Stimulated activated CD8-positive, alpha-beta memory T cell treated with anti-CD3 and anti-CD28 coated beads, Interleukin-12 subunit alpha, Interleukin-12 subunit beta, amount 100 ng/mL, for 24 hours (primary cell): Measurements from ENCODE around the gene CDC25B.
A peak's percentile ranks its signal among the peaks of the same experiment; 100 is the strongest.

Experiments used
- DNase-seq: peaks from one replicate; pipeline ENCODE4 v3.0.0-alpha.2; 2020; ENCODE audit errors: extremely low read depth

Gene CDC25B

GRCh38 chr20:3795511-3796468, at the start of gene CDC25B:
CDC25B (plus strand) TSS chr20:3796310; CDS start chr20:3796532, 222 bp downstream.
- peak; percentile 79 for DNase-seq

- DNase-seq, result no peak
Observed at GRCh38 chr20:3747471-3747870, 48.6 kb upstream of the CDC25B start.

- DNase-seq, result no peak
Observed at GRCh38 chr20:3748073-3748472, 48.0 kb upstream of the CDC25B start.

- no peak for DNase-seq
Observed at GRCh38 chr20:3749087-3749688, 46.9 kb upstream of the CDC25B start.

DNA sequence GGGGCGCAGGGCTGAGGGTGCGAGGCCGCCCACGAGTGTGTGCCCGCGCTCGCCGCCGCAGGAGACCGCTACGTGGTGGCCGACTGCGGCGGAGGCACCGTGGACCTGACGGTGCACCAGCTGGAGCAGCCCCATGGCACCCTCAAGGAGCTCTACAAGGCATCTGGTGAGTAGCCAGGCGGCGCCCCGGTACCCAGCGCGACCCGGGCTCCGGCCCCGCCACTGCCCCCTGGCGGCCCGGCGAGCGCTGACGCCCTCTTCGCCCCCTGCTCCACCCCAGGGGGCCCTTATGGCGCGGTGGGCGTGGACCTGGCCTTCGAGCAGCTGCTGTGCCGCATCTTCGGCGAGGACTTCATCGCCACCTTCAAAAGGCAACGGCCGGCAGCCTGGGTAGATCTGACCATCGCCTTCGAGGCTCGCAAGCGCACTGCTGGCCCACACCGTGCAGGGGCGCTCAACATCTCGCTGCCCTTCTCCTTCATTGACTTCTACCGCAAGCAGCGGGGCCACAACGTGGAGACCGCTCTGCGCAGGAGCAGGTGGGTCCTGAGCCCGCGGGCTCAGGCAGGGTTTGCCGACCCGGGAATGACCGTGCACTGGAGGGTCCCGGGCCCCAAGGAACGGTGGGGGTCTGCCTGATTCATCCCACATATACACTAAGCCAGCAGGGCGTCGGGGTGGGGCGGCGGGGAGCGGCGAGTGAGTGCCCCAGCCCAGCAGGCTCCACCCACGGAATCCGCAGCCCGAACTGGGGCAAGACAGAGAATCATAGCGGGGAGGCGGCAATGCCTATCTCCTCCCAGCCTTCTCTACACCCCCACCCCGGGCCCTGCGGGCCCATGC, 46.2 kb upstream of the CDC25B start:
- no peak for DNase-seq

DNA sequence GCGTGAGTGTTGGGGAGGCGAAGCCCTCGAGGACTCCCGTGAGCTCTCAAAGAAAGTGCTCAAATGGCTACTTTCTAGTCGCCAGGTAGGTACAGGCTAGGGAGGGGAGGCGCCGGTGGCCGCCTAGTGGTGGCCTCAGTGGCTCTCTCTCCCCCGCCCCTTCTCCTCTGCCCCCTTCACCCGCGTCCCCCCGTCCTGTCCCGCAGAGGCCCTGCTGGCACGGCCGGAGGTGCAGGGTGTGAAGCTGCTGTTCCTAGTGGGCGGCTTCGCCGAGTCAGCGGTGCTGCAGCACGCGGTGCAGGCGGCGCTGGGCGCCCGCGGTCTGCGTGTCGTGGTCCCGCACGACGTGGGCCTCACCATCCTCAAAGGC, 44.8 kb upstream of the CDC25B start:
- DNase-seq, result no peak

- peak; percentile 24 for DNase-seq
Observed at GRCh38 chr20:3751675-3752385, 44.3 kb upstream of the CDC25B start.

GRCh38 chr20:3752386-3752759, 43.7 kb upstream of the CDC25B start:
- DNase-seq, result no peak

GRCh38 chr20:3753098-3753497, 43.0 kb upstream of the CDC25B start:
- no peak for DNase-seq

DNA sequence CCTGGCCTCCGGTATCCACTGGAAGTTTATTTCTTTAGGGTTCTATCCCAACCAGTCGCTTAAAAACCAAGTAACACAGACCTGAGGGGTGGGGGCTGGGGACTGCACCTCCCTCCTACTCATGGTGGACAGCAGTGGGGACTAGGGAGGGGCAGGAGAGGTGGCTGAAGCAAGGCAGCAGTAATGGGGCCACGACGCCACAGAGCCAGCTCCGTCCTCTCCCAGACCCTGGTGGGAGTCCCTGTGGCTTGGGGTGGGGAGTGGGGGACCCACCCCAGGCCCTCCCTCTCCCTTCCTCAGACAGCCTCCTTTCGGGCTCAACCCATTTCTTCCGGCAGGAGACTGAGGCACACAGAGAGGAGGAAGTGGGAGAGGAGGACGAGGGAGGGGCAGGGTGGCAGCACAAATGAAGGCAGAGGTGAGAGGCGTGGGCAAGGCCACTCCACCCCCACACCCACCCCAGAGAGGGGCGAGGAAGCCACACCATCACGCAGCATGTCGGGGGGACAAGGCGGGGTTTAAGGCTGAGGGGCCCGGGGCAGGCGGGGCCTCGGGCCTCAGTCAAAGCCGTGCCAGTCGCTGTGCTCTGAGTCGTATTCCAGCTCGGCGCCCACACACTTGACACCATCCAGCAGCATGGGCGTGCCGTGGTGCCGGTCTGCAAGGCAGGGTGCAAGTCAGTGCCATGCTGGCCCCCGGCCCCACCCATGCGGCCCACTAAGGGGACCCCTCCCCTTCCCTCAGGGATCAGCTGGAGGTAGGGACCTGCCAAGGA, 42.4 kb upstream of the CDC25B start:
- DNase-seq, result no peak

DNA sequence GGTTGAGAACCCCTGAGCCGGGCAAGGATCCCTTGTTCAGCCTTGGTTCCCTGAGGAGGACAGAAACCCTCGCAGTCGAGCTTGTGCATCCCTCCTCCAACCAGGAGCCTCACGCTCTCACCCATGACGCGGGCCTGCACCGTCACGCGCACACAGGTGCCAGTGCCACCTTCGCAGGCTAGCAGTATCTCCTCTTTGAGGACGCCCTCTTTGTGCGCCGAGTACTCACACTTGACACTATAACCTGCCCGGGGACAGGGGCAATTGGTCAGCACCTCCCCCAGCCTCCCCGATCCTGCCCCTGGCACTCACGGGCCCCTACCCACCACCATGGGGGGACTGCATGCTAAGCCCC, 41.9 kb upstream of the CDC25B start:
- DNase-seq, result no peak

- DNase-seq, result no peak
Observed at GRCh38 chr20:3755269-3755668, 40.8 kb upstream of the CDC25B start.

DNA sequence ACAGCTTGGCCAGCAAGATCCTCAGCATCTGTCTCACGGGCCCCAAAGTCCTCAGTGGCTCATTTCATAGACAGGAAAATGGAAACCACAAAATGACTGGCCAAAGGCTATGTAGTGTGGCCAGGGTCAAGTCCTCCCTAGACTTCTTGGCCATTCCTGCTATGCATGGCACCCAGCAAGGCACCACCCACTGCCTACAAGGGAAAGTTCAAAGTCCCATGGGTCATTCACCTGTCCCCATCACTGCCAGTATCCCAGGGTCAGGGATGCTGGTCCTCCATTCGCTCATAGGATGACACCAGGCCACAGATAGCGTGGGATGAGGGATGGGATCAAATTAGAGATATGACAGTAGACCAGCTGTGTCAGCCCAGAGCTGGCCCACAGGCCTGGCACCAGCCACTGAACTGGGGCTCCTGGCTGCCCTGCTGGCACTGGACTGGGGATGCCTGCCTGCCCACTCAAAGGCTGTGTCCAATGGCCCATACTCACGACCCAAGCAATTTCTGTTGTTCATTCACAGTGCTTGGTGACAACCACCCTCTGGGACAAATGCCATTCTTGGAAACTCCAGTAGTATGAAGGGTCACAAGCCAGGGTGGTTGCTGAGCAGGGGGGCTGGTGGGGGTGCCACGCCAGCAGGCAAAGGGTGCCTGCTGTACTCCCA, 40.2 kb upstream of the CDC25B start:
- no peak for DNase-seq

GRCh38 chr20:3757268-3757667, 38.8 kb upstream of the CDC25B start:
- no peak for DNase-seq

- DNase-seq, result no peak
Observed at GRCh38 chr20:3758566-3758965, 37.5 kb upstream of the CDC25B start.

GRCh38 chr20:3759316-3759823, 36.7 kb upstream of the CDC25B start:
- no peak for DNase-seq

- no peak for DNase-seq
Observed at GRCh38 chr20:3759884-3760283, 36.2 kb upstream of the CDC25B start.

DNA sequence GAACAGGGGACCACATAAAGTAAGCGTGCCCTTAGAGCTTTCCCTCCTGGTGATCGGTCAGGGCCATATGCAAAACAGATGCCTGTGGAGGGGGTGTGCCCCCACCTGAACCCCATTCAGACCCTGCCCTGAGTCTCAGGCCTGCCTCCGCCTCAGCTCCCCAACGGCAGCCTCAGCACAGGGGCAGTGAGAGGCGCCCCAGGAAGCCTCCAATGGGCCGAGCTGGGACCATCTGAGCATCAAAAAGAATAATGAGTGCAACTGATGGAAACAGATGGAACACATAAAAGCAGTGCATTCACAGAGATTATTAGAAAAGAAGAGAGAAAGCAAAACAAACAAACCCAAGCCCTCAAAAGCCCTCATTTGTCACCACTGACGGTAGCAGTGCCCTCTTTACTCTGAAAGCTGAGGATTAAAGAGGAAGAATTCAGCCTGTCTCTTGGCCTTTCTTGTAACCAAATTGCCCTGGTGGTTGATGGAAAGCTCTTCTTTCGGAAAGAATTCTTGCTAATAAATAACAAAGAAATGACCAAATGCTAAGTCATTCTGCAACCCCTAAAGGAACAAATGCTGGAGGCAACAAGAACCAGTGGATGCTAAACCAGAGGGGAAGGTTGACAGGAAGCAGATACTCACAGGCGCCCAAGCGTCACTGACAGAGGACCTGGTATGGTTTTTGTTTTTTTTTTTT, 35.3 kb upstream of the CDC25B start:
- no peak for DNase-seq
